Measurements from ENCODE around the gene TMEM131. TPM values are rescaled to one million over a fixed set of nuclear protein-coding genes. Genes with fewer than 3 reads are reported as not detected.

TMEM131 gene
- total RNA-seq, 1 experiment from 2014 or later = 28.9 TPM

GRCh38 chr2:97996679-97997078, 931 bp upstream of the TMEM131 start:
- BruUV-seq (replicated peaks) = TSS peak; percentile 74
- H3K9me3 ChIP-seq (ENCODE audit: low read depth, low read length, poor library complexity, severe bottlenecking) = no peaks in the 10 kb centered on the region
- H3K4me1 ChIP-seq (ENCODE audit: insufficient read depth, low read length, poor library complexity, severe bottlenecking) = peaks cover 11% of the 10 kb centered on the region
- intact Hi-C loops (cut with micrococcal nuclease; ENCODE audit: unreplicated experiment) = loop anchor here (10.0 kb wide), 1 partner anchor 192 kb away; no protein-coding TSS in a partner anchor
- no peaks in the 10 kb centered on the region for H3K27me3 ChIP-seq (replicated peaks; ENCODE audit: insufficient read depth, low read depth, low read length, poor library complexity)
- no peaks in the 10 kb centered on the region for H3K36me3 ChIP-seq (ENCODE audit: insufficient read depth, low read length, poor library complexity, severe bottlenecking)
- TF ChIP-seq EZH2 (IDR thresholded peaks at IDR 0.05; ENCODE audit: borderline replicate concordance, low read depth, low read length, poor library complexity, severe bottlenecking) = no peak
- TF ChIP-seq, protein P1, sequence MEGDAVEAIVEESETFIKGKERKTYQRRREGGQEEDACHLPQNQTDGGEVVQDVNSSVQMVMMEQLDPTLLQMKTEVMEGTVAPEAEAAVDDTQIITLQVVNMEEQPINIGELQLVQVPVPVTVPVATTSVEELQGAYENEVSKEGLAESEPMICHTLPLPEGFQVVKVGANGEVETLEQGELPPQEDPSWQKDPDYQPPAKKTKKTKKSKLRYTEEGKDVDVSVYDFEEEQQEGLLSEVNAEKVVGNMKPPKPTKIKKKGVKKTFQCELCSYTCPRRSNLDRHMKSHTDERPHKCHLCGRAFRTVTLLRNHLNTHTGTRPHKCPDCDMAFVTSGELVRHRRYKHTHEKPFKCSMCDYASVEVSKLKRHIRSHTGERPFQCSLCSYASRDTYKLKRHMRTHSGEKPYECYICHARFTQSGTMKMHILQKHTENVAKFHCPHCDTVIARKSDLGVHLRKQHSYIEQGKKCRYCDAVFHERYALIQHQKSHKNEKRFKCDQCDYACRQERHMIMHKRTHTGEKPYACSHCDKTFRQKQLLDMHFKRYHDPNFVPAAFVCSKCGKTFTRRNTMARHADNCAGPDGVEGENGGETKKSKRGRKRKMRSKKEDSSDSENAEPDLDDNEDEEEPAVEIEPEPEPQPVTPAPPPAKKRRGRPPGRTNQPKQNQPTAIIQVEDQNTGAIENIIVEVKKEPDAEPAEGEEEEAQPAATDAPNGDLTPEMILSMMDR (conservative IDR thresholded peaks at IDR 0.05; ENCODE audit: low read depth, low read length) = no peak
- peak overlapping the region; percentile 83 for H3K4me3 ChIP-seq (ENCODE audit: low read depth, low read length, poor library complexity, severe bottlenecking)
- H3K27ac ChIP-seq (ENCODE audit: low read depth, low read length, poor library complexity, severe bottlenecking) = no peak overlapping the region
- ChIA-PET CTCF (no interaction called here), POLR2A (ENCODE audit: low non-redundant PET) (no interaction called here)
- DNase-seq (ENCODE audit: low spot score) = no peak

GRCh38 chr2:97995026-97995733, 568 bp downstream of the TMEM131 start:
- POLR2A ChIA-PET (ENCODE audit: low non-redundant PET) = no interaction called here
- Histone ChIP-seq H3K9me3 (ENCODE audit: low read depth, low read length, poor library complexity, severe bottlenecking) (no peaks in the 10 kb centered on the region), H3K27me3 (replicated peaks; ENCODE audit: insufficient read depth, low read depth, low read length, poor library complexity) (no peaks in the 10 kb centered on the region), H3K36me3 (ENCODE audit: insufficient read depth, low read length, poor library complexity, severe bottlenecking) (no peaks in the 10 kb centered on the region), H3K4me1 (ENCODE audit: insufficient read depth, low read length, poor library complexity, severe bottlenecking) (peaks cover 11% of the 10 kb centered on the region), H3K4me3 (ENCODE audit: low read depth, low read length, poor library complexity, severe bottlenecking) (peak overlapping the region; percentile 83), H3K27ac (ENCODE audit: low read depth, low read length, poor library complexity, severe bottlenecking) (peak overlapping the region; percentile 96)
- BruUV-seq (replicated peaks) = no TSS peak
- DNase-seq (ENCODE audit: low spot score) = peak; percentile 58
- intact Hi-C loops (cut with micrococcal nuclease; ENCODE audit: unreplicated experiment) = loop anchor here (10.0 kb wide), 1 partner anchor 190 kb away; no protein-coding TSS in a partner anchor
- CTCF ChIA-PET = no interaction called here
- no peak for TF ChIP-seq EZH2 (IDR thresholded peaks at IDR 0.05; ENCODE audit: borderline replicate concordance, low read depth, low read length, poor library complexity, severe bottlenecking)
- TF ChIP-seq, protein P1 (conservative IDR thresholded peaks at IDR 0.05; ENCODE audit: low read depth, low read length) = no peak

DNA sequence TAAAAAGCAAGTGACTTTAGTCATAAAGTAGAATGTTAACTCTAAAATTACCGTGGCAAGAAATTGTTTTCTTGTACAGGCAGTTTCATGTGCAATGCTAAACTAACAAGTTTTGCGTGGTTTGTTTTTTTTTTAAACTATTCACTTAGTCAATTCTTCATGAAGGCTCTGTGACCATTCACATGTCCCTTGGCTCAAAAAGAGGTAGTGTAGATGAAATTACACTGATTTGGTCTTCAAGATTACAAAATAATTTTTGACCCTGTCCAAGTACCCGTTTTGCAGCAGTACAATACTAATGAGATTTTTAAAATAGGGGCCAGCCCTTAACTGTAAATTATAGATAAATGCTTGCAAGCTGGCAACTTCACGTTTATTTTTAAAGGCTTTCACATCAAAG, 1.3 kb downstream of the TMEM131 start:
- peak overlapping the region; percentile 83 for H3K4me3 ChIP-seq (ENCODE audit: low read depth, low read length, poor library complexity, severe bottlenecking)
- POLR2A ChIA-PET (ENCODE audit: low non-redundant PET) = no interaction called here
- H3K27me3 ChIP-seq (replicated peaks; ENCODE audit: insufficient read depth, low read depth, low read length, poor library complexity) = no peaks in the 10 kb centered on the region
- TF ChIP-seq, protein P1 (conservative IDR thresholded peaks at IDR 0.05; ENCODE audit: low read depth, low read length) = no peak
- TF ChIP-seq EZH2 (IDR thresholded peaks at IDR 0.05; ENCODE audit: borderline replicate concordance, low read depth, low read length, poor library complexity, severe bottlenecking) = no peak
- no peaks in the 10 kb centered on the region for H3K9me3 ChIP-seq (ENCODE audit: low read depth, low read length, poor library complexity, severe bottlenecking)
- no peak for DNase-seq (ENCODE audit: low spot score)
- H3K27ac ChIP-seq (ENCODE audit: low read depth, low read length, poor library complexity, severe bottlenecking) = peak overlapping the region; percentile 96
- CTCF ChIA-PET = no interaction called here
- intact Hi-C loops (cut with micrococcal nuclease; ENCODE audit: unreplicated experiment) = loop anchor here (10.0 kb wide), 1 partner anchor 190 kb away; no protein-coding TSS in a partner anchor
- H3K36me3 ChIP-seq (ENCODE audit: insufficient read depth, low read length, poor library complexity, severe bottlenecking) = no peaks in the 10 kb centered on the region
- TSS peak; percentile 49 for BruUV-seq (replicated peaks)
- peaks cover 11% of the 10 kb centered on the region for H3K4me1 ChIP-seq (ENCODE audit: insufficient read depth, low read length, poor library complexity, severe bottlenecking)
